ENCODE data around the gene GALT.

GRCh38 chr9:34653151-34654072 lies 6.9 kb downstream of the GALT start:
- no peak for TF ChIP-seq CTCF (IDR thresholded peaks at IDR 0.05)
- TF ChIP-seq POLR2A (IDR thresholded peaks at IDR 0.05), result no peak
- no peak for TF ChIP-seq EP300 (IDR thresholded peaks at IDR 0.05)
